Amniotic epithelial cell (primary cell): ENCODE results near the gene DGKB.

ENCODE experiments used
- DNase-seq: peaks from one replicate; pipeline ENCODE4 v3.0.0-alpha.2; 2010; ENCODE audit warnings: low read depth

Gene DGKB

GRCh38 chr7:14759785-14760184 lies 142.8 kb downstream of the DGKB start:
- no peak for DNase-seq

DNA sequence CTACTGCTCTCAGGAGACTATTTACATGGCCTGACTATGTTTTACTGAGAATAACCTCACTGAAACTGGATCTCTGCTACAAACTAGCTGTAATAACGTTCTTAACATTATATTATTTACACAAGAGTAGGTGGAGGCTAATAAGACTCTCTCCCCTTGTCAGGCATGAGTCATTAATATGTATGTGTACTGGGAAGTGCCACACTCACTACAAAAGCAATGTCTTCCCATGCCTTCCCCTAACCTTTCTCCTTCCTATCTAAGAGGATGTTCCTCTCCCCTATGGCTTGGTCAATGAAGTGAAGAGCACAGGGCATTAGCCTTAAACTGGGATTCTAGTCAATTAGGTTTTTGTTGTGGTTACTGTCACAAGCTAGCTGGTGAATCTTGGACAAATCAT lies 147.9 kb downstream of the DGKB start:
- DNase-seq: peak; percentile 25

DNA sequence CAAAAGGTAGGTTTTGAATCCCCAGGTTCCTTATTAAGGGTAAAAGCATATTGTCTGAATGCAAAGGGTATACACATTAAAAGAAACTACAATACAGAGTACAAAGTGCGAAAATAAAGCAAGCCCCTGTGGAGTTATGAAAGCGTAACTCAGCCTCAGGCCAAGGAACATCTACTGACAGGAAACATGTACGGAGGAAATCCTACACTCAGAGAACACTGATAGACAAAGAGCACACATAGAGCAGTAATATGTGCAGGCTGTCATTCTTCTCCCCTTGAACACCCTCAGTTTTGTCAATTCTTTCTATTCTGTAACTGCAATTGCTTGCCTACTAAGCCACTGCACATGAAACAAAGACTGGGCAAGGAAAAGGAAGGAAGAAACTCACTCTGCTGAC lies 150.2 kb downstream of the DGKB start:
- no peak for DNase-seq

GRCh38 chr7:14751461-14751860 lies 151.1 kb downstream of the DGKB start:
- no peak for DNase-seq

GRCh38 chr7:14748461-14748860 lies 154.1 kb downstream of the DGKB start:
- peak; percentile 94 for DNase-seq

DNA sequence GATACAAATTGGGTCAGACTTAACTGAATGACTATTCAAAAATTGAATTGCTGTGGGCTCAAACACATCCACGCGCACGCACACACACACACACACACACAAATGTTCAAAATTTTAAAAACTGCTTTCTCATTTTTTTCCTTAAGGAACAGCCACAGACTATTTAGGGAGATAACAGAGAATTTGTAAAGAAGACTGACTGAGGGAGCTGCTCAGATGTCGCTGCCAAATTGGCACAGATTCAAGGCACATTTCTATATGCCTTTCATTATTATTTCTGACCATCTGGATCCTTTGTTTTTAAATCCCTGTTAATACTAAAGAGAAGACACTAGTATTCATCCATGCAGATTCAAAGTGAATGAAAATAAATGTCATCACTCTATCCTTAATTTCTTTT lies 154.8 kb downstream of the DGKB start:
- DNase-seq: no peak

- no peak for DNase-seq
Observed at GRCh38 chr7:14745076-14745475, 157.5 kb downstream of the DGKB start.

DNA sequence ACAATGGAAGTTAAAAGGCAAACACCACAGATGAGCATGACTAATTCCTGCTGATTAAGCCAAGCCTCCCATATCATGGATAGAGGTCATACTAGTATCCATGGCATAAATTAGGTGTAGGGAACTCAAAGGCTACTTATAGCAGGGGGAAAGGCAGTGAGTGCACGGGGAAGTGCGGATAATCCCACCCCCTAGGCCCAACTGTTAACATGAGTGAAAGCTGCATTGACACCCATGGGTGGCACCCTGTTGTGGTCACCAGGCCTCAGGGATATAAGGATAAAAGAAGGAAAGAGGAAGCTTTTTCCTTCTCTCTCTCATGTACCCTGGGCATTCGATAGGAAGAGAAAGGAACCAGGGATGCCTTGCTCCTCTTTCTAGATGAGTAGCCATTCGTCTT lies 161.9 kb downstream of the DGKB start:
- no peak for DNase-seq

GRCh38 chr7:14739841-14740185 lies 162.7 kb downstream of the DGKB start:
- no peak for DNase-seq

GRCh38 chr7:14739168-14739840 lies 163.2 kb downstream of the DGKB start:
- no peak for DNase-seq

DNA sequence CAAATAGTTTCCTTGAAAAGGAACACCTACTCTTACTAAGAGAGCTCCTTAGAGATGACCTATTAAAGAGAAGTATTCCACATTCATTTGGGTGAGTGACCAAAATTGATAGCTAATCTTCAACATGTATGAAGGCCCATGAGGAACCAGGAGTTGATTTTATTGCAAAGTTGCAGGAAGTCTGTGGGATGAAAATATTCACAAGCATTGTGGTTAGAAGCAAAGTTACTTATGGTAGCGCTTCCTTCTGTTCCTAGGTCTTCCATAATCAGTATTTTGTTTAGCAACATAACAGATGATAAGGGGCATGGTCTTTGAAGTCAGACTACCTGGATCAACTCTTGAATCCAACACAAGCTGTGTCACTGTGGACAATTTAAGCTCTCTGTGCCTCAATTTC lies 164.5 kb downstream of the DGKB start:
- DNase-seq: no peak

- no peak for DNase-seq
Observed at GRCh38 chr7:14734839-14735321, 167.7 kb downstream of the DGKB start.

DNA sequence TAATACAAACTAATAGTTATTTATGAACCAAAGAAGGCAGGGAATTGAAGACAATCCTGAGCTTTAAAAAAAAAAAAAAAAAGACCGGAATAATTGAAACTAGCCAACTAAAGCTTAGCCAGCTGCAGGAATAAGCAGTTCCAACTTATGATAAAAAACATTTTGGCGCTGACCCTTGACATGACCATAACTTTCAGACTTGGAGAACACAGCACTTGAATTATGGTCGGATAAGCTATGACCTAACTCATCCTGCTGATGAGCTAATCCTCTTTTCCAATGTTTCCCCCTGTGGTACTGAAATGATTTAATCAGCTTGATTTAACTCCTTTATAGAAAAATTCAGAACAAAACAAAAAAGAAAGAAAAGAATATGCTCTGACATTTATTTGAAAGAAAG lies 181.8 kb downstream of the DGKB start:
- DNase-seq: peak; percentile 11

DNA sequence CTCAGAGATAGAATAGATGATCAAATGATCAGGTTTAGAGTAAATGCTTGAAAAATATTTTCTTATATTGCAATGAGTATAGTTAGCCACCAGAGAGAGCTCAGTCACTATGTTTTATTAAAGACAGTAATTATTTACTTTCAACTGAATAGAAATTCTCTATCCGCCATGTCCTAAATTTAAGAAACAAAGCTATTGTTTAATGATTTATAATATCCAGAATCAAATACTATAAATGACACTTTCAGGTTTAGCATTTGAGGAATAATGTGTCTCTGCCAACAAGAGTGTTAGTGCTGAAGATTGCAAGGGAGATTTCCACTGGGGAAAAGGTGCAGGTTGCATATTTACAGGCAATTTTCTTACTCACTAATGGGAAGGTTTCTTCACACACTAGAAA lies 184.7 kb downstream of the DGKB start:
- peak; percentile 10 for DNase-seq

GRCh38 chr7:14717169-14717568 lies 185.4 kb downstream of the DGKB start:
- DNase-seq: no peak

DNA sequence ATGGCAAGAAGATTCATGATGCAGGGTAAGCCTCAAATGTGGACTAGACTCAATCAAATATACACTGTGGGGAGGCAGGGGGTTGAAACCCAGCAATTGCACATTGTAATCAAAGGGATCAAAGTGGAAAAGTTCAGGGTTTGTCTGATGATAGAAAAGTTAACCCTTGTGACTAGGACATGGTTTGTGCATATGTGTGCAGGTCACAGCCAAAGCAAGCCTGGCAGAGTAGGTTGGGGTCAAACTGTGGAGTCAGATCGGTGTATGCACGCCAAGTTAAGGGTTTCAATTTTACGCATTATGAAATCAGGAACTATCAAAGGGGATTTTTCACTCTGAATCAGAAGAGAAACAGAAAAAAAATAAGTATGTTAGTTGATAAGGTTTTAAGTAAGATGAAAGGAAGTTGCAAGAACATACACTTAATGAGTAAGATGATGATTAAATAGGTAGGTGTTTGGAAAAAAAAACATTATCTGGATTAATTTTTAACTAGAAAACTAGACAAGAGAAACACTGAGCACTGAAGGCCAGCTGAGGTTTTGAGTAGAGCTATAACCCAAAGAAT lies 188.3 kb downstream of the DGKB start:
- DNase-seq: no peak

DNA sequence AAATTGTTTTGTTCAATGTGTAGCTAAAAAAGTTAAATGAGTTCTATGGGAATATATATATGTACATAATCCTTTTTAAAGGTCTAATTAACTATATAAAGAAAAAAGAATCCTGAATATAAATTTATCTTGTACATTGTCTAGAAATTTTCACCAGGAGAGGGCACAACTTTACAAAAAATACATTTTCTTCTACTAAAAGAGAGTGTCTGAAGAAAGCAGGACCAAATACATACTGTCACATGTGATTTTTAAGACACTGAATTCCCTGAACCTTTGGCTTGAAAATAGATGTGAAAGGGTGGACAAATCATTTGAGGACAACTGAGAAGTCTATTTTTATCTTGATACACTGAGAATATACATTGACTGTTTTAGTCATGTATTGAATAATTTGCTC lies 204.3 kb downstream of the DGKB start:
- DNase-seq: no peak

- DNase-seq: no peak
Observed at GRCh38 chr7:14697684-14698083, 204.9 kb downstream of the DGKB start.

- DNase-seq: peak; percentile 17
Observed at GRCh38 chr7:14691597-14692203, 210.9 kb downstream of the DGKB start.

- DNase-seq: no peak
Observed at GRCh38 chr7:14691034-14691433, 211.5 kb downstream of the DGKB start.

DNA sequence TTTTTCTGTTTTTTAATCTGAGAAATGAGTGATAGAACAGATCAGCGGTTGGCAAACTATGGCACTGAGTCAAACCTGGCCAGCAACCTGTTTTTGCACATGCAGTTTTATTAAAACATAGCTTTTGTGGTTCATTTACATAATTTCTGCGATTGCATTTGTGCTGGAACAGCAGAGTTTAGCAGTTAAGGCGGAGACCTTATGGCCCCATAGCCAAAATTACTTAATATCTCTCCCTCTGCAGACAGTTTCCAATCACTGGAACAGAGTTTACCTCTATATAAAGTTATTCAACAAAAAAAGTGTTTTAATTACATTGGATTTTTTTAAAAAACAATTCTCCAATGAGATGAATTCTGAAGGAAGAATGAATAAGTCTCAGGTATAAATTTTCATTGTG lies 212.1 kb downstream of the DGKB start:
- no peak for DNase-seq

DNA sequence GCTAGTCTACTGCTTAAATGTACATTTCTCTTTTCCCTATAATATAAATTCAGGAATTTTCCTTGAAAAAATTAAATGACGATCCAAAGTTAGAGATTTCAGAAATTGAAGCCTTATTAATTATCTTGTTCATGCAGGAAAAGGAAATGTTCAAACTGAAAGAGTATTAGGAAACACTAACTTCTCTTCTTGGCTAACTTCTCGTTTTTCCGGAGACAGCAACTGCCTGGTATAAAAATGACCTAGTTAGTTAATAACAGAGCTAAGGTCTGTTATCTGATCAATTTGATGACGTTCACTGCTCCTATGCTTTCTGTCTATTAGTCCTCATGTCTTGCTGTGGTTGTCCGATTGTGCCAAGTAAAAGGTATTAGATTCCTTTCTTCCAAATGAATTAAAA lies 212.5 kb downstream of the DGKB start:
- DNase-seq: no peak

DNA sequence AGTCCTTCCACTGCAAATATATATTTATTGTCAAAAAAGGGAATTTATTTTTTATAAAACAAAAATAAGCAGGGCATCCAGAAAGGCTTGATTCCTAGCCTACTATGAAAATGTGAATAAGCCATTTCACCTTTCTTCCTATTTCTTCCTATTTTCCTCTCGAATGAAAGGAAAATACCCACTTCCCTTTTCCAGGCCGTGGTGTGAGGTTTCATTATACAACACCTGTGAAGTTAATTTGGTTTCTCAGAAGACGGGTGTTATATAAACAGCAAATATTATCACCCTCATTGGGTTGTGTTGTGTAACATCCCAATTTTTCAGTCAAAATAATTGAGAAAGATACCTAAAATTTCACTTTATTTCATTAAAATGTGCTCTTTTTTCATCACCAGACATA lies 214.3 kb downstream of the DGKB start:
- DNase-seq: no peak

GRCh38 chr7:14687777-14688176 lies 214.8 kb downstream of the DGKB start:
- DNase-seq: peak; percentile 6
